Activated naive CD4-positive, alpha-beta T cell treated with anti-CD3 and anti-CD28 coated beads, Interleukin-2, amount 10 ng/mL, durations not matched to agents 5 hours and 36 hours (primary cell): ENCODE results near the gene TBCA. TPM values are rescaled to one million over a fixed set of nuclear protein-coding genes. Genes with fewer than 3 reads are reported as not detected.

Experiments used
- total RNA-seq, 2 experiments: library from RNA; stranded (reverse); gene quantifications; one replicate each; pipeline ENCODE4 v1.2.3, GENCODE V29; 2021

The TBCA gene
- 100 to 1,000 TPM; 153 to 161 TPM for total RNA-seq

GRCh38 chr5:77775790-77776553, at the start of gene TBCA:
Gene TBCA (minus strand): TSS chr5:77776339. CDS start chr5:77776257, 82 bp downstream.

Other genes with a start within 250 kb of the TBCA start
- gene OTP, start 137.6 kb downstream of the TBCA start, total RNA-seq, result not detected